Liver (tissue), 3 donors: ENCODE results near the gene UTP25.

Experiments
- CTCF ChIP-seq: fragments of 150-350 bp; IDR thresholded peaks from 2 replicates; pipeline ENCODE4 v1.5.1; 2017; ENCODE audit warnings: improper control_type of control experiment, low read depth, low read length; ENCODE audit not compliant: missing input control
- EGR1 ChIP-seq, 2 donors: IDR thresholded peaks; 2 replicates each; pipeline ENCODE4 v1.6.1; 2016 to 2018; ENCODE audit warnings: antibody characterized with exemption in 2 of 2, low read depth in 2 of 2
- FOXA1 ChIP-seq: IDR thresholded peaks from 2 replicates; pipeline ENCODE4 v1.6.1; 2016; ENCODE audit warnings: antibody characterized with exemption
- HNF4G ChIP-seq: IDR thresholded peaks from 2 replicates; pipeline ENCODE4 v1.6.1; 2016; ENCODE audit warnings: antibody characterized with exemption
- MAX ChIP-seq: IDR thresholded peaks from 2 replicates; pipeline ENCODE4 v1.6.1; 2016; ENCODE audit warnings: antibody characterized with exemption
- RAD21 ChIP-seq, 2 donors: IDR thresholded peaks; 2 replicates each; pipeline ENCODE4 v1.6.1; 2016; ENCODE audit warnings: antibody characterized with exemption in 2 of 2, mild to moderate bottlenecking in 2 of 2
- REST ChIP-seq: IDR thresholded peaks from 2 replicates; pipeline ENCODE4 v1.6.1; 2016; ENCODE audit warnings: antibody characterized with exemption, mild to moderate bottlenecking
- RXRA ChIP-seq, 2 donors: IDR thresholded peaks; 2 replicates each; pipeline ENCODE4 v1.6.1; 2017 to 2018; ENCODE audit warnings: antibody characterized with exemption in 2 of 2, mild to moderate bottlenecking in 1 of 2
- SP1 ChIP-seq: IDR thresholded peaks from 2 replicates; pipeline ENCODE4 v1.6.1; 2018; ENCODE audit warnings: antibody characterized with exemption, mild to moderate bottlenecking
- TAF1 ChIP-seq: conservative IDR thresholded peaks from 2 replicates; pipeline ENCODE4 v1.6.1; 2016; ENCODE audit warnings: antibody characterized with exemption, mild to moderate bottlenecking
- YY1 ChIP-seq: IDR thresholded peaks from 2 replicates; pipeline ENCODE4 v1.6.1; 2016; ENCODE audit warnings: antibody characterized with exemption, mild to moderate bottlenecking
- TF ChIP-seq, protein P1 (sequence below): IDR thresholded peaks from 2 replicates; pipeline ENCODE4 v1.6.1; 2016; ENCODE audit warnings: antibody characterized with exemption
- TF ChIP-seq, protein P2 (sequence below): IDR thresholded peaks from 2 replicates; pipeline ENCODE4 v1.6.1; 2016; ENCODE audit warnings: antibody characterized with exemption
- donor health status: healthy.
- donor health status: healthy.

GRCh38 chr1:209895709-209896108 is 67.9 kb downstream of the UTP25 start:
- TF ChIP-seq, protein P1, sequence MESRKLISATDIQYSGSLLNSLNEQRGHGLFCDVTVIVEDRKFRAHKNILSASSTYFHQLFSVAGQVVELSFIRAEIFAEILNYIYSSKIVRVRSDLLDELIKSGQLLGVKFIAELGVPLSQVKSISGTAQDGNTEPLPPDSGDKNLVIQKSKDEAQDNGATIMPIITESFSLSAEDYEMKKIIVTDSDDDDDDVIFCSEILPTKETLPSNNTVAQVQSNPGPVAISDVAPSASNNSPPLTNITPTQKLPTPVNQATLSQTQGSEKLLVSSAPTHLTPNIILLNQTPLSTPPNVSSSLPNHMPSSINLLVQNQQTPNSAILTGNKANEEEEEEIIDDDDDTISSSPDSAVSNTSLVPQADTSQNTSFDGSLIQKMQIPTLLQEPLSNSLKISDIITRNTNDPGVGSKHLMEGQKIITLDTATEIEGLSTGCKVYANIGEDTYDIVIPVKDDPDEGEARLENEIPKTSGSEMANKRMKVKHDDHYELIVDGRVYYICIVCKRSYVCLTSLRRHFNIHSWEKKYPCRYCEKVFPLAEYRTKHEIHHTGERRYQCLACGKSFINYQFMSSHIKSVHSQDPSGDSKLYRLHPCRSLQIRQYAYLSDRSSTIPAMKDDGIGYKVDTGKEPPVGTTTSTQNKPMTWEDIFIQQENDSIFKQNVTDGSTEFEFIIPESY = no peak
- no peak for TF ChIP-seq RXRA (IDR thresholded peaks at IDR 0.05)
- no peak for TF ChIP-seq CTCF
- no peak for TF ChIP-seq TAF1
- TF ChIP-seq RAD21 (IDR thresholded peaks at IDR 0.05) = no peak
- TF ChIP-seq HNF4G = no peak
- no peak for TF ChIP-seq MAX
- TF ChIP-seq EGR1 (IDR thresholded peaks at IDR 0.05; ENCODE audit: low read depth in 2 of 2) = no peak
- no peak for TF ChIP-seq SP1
- TF ChIP-seq YY1 = no peak
- no peak for TF ChIP-seq REST
- TF ChIP-seq, protein P2, sequence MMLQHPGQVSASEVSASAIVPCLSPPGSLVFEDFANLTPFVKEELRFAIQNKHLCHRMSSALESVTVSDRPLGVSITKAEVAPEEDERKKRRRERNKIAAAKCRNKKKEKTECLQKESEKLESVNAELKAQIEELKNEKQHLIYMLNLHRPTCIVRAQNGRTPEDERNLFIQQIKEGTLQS = no peak
- TF ChIP-seq FOXA1 = no peak
